Measurements from ENCODE around the gene RBP7. TPM values are rescaled to one million over a fixed set of nuclear protein-coding genes. Genes with fewer than 3 reads are reported as not detected.
A peak's percentile ranks its signal among the peaks of the same experiment; 100 is the strongest.
"Not testable (repeated sequence)": the region's sequence is repeated elsewhere in the genome, so short reads cannot be mapped to it uniquely, and the experiment has no call there.

The RBP7 gene
- total RNA-seq, 1 donor from 2014 or later = 0.47 TPM

DNA sequence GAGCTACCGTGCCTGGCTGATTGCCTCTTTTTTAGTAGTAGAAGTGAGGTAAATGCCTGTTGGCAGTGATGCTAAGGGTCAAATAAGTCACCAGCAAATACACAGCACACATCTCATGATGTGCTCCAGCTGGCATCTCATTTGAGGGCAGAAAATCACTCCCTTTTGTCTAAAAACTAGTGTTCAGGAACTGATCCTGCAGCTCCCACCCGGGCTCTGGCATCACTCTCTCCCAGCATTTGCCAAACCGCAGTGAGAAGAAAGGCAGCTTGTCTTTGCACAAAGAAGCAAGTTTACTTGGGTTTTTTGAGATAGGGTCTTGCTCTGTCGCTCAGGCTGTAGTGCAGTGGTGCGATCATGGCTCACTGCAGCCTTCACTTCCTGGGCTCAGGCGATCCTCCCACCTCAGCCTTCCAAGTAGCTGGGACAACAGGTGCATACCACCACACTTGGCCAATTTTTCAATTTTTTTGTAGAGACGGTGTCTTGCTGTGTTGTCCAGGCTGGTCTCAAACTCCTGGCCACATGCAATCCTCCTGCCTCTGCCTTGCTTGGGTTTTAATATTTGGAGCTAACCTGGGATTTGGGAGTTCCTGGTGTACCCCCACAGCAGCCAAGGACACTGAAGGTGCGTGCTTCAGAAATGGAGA lies 4.1 kb downstream of the RBP7 start:
- H3K4me1 Mint-ChIP-seq (ENCODE audit: low read depth) = peaks cover 8% of the 10 kb centered on the region
- H3K9me3 Mint-ChIP-seq (ENCODE audit: low read depth) = no peaks in the 10 kb centered on the region
- H3K36me3 Mint-ChIP-seq (ENCODE audit: low read depth) = no peaks in the 10 kb centered on the region
- TF ChIP-seq, protein P1, sequence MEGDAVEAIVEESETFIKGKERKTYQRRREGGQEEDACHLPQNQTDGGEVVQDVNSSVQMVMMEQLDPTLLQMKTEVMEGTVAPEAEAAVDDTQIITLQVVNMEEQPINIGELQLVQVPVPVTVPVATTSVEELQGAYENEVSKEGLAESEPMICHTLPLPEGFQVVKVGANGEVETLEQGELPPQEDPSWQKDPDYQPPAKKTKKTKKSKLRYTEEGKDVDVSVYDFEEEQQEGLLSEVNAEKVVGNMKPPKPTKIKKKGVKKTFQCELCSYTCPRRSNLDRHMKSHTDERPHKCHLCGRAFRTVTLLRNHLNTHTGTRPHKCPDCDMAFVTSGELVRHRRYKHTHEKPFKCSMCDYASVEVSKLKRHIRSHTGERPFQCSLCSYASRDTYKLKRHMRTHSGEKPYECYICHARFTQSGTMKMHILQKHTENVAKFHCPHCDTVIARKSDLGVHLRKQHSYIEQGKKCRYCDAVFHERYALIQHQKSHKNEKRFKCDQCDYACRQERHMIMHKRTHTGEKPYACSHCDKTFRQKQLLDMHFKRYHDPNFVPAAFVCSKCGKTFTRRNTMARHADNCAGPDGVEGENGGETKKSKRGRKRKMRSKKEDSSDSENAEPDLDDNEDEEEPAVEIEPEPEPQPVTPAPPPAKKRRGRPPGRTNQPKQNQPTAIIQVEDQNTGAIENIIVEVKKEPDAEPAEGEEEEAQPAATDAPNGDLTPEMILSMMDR (IDR thresholded peaks at IDR 0.05) = no peak
- DNase-seq (ENCODE audit: low spot score) = no peak
- H3K27me3 Mint-ChIP-seq (ENCODE audit: low read depth) = peaks cover 15% of the 10 kb centered on the region
- no peak overlapping the region for H3K27ac Mint-ChIP-seq (ENCODE audit: unreplicated experiment)
- no peak overlapping the region for H3K4me3 Mint-ChIP-seq (ENCODE audit: unreplicated experiment)

DNA sequence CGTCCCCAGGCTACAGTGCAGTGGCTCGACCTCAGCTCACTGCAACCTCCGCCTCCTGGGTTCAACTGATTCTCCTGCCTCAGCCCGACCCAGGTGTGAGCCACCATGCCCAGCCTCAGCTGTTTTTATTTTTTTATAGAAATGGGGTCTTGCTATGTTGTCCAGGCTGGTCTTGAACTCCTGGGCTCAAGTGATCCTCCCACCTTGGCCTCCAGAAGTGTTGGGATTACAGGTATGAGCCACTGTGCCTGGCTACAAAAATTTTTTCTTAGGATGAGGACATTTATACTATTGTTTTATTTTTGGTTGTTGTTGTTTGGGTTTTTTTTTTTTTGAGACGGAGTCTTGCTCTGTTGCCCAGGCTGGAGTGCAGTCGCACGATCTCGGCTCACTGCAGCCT lies 8.2 kb downstream of the RBP7 start:
- H3K4me1 Mint-ChIP-seq (ENCODE audit: low read depth); H3K36me3 Mint-ChIP-seq (ENCODE audit: low read depth); H3K4me3 Mint-ChIP-seq (ENCODE audit: unreplicated experiment); DNase-seq (ENCODE audit: low spot score); H3K27me3 Mint-ChIP-seq (ENCODE audit: low read depth); H3K9me3 Mint-ChIP-seq (ENCODE audit: low read depth); H3K27ac Mint-ChIP-seq (ENCODE audit: unreplicated experiment): not testable (repeated sequence)

DNA sequence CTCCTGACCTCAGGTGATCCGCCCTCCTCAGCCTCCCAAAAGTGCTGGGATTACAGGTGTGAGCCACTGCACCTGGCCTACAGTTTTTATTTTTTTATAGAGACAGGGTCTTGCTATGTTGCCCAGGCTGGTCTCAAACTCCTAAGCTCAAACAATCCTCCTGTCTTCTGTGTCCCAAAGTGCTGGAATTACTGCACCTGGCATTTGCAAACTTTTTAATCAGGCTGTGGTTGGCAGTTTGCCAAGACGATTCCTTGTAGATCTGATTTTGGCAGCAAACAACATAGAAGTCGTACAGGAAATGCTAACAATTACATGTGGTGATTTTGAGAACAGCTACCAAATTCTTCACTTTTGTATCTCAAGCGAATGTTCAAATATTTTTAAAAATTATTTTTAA lies 10.1 kb downstream of the RBP7 start:
- H3K9me3 Mint-ChIP-seq (ENCODE audit: low read depth) = no peaks in the 10 kb centered on the region
- DNase-seq (ENCODE audit: low spot score) = no peak

DNA sequence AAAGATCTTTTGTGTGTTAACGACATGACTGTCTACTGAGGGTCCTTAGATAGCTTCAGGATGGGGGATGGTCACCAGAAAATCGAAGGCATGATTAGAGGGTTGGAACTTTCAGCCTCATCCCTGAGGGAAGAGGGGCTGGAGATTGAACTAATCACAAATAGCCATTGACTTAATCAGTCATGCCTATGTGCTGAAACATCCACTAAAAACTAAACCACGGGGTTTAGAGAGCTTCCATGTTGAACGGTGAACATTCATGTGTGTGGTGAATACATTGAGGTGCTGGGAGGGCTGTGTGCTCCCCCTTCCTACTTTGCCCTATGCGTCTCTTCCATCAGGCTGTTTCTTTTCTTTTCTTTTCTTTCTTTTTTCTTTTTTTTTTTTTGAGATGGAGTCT lies 17.0 kb downstream of the RBP7 start:
- no peak for DNase-seq (ENCODE audit: low spot score)
- H3K4me1 Mint-ChIP-seq (ENCODE audit: low read depth) = peaks cover 12% of the 10 kb centered on the region
- TF ChIP-seq, protein P1 (IDR thresholded peaks at IDR 0.05) = no peak
- no peaks in the 10 kb centered on the region for H3K27me3 Mint-ChIP-seq (ENCODE audit: low read depth)
- H3K36me3 Mint-ChIP-seq (ENCODE audit: low read depth) = no peaks in the 10 kb centered on the region
- H3K27ac Mint-ChIP-seq (ENCODE audit: unreplicated experiment) = no peak overlapping the region
- H3K4me3 Mint-ChIP-seq (ENCODE audit: unreplicated experiment) = no peak overlapping the region
- H3K9me3 Mint-ChIP-seq (ENCODE audit: low read depth) = no peaks in the 10 kb centered on the region

More for the DNA sequence above, 10.1 kb downstream of the RBP7 start:
- peaks cover 3% of the 10 kb centered on the region for H3K27me3 Mint-ChIP-seq (ENCODE audit: low read depth)
- H3K4me3 Mint-ChIP-seq (ENCODE audit: unreplicated experiment) = no peak overlapping the region
- no peaks in the 10 kb centered on the region for H3K4me1 Mint-ChIP-seq (ENCODE audit: low read depth)
- no peaks in the 10 kb centered on the region for H3K36me3 Mint-ChIP-seq (ENCODE audit: low read depth)
- H3K27ac Mint-ChIP-seq (ENCODE audit: unreplicated experiment) = no peak overlapping the region
- TF ChIP-seq, protein P1 (IDR thresholded peaks at IDR 0.05) = no peak

DNA sequence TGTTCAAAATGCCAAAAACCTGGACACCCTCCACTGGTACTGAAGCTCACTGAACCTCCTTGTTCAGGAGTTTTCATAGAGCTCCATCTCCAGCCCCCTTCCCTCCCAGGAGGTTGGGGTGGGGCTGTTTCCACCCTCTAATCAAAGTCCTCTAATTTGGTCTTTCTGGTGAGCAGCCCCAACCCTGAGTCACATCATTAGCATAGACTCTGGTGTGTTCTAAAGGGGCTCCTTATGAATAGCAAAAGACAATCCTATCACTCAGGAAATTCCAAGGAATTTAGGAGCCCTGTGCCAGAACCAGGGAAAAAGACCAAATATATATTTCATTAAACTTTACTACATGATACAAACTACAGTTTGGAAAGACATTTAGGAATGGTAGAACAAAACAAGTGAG lies 22.5 kb downstream of the RBP7 start:
- Mint-ChIP-seq H3K9me3 (ENCODE audit: low read depth) (no peaks in the 10 kb centered on the region), H3K4me3 (ENCODE audit: unreplicated experiment) (no peak overlapping the region), H3K27me3 (ENCODE audit: low read depth) (no peaks in the 10 kb centered on the region), H3K4me1 (ENCODE audit: low read depth) (peaks cover 14% of the 10 kb centered on the region), H3K27ac (ENCODE audit: unreplicated experiment) (no peak overlapping the region), H3K36me3 (ENCODE audit: low read depth) (no peaks in the 10 kb centered on the region)
- peak; percentile 2 for DNase-seq (ENCODE audit: low spot score)
- TF ChIP-seq, protein P1 (IDR thresholded peaks at IDR 0.05) = no peak

DNA sequence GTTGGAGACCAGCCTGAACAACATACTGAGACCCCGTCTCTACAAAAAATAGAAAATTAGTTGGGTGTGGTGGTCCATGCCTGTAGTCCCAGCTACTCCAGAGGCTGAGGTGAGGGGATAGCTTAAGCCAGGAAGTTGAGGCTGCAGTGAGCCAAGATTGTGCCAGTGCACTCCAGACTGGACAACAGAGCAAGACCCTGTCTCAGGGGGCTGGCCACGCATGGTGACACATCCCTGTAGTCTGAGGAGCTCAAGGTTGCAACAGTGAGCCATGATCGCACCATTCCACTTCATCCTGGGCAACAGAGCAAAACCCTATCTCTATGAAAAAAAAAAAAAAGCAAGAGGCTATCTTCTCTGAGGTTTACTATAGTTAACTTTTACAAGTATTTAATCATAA lies 23.1 kb downstream of the RBP7 start:
- Mint-ChIP-seq H3K4me1 (ENCODE audit: low read depth) (peaks cover 14% of the 10 kb centered on the region), H3K4me3 (ENCODE audit: unreplicated experiment) (no peak overlapping the region), H3K9me3 (ENCODE audit: low read depth) (no peaks in the 10 kb centered on the region), H3K27ac (ENCODE audit: unreplicated experiment) (no peak overlapping the region), H3K27me3 (ENCODE audit: low read depth) (no peaks in the 10 kb centered on the region), H3K36me3 (ENCODE audit: low read depth) (no peaks in the 10 kb centered on the region)
- TF ChIP-seq, protein P1 (IDR thresholded peaks at IDR 0.05) = no peak
- peak; percentile 49 for DNase-seq (ENCODE audit: low spot score)

DNA sequence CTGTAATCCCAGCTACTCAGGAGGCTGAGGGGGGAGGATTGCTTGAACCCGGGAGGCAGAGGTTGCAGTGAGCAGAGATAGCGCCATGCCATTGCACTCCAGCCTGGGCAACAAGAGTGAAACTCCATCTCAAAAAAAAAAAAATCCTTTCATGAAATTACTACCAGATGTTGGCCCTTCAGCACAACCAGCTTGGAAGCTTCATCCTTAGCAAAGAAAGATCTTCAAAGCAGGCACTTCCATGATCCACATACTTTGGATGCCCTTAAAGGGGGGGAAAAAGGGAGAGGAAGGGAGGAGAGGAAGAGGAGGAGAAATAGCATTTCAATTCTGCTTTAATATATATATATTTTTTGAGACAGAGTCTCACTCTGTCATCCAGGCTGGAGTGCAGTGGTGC lies 23.6 kb downstream of the RBP7 start:
- peak; percentile 7 for DNase-seq (ENCODE audit: low spot score)
- H3K9me3 Mint-ChIP-seq (ENCODE audit: low read depth); H3K27ac Mint-ChIP-seq (ENCODE audit: unreplicated experiment); H3K4me3 Mint-ChIP-seq (ENCODE audit: unreplicated experiment); H3K27me3 Mint-ChIP-seq (ENCODE audit: low read depth); H3K36me3 Mint-ChIP-seq (ENCODE audit: low read depth): not testable (repeated sequence)
- peaks cover 11% of the 10 kb centered on the region for H3K4me1 Mint-ChIP-seq (ENCODE audit: low read depth)

DNA sequence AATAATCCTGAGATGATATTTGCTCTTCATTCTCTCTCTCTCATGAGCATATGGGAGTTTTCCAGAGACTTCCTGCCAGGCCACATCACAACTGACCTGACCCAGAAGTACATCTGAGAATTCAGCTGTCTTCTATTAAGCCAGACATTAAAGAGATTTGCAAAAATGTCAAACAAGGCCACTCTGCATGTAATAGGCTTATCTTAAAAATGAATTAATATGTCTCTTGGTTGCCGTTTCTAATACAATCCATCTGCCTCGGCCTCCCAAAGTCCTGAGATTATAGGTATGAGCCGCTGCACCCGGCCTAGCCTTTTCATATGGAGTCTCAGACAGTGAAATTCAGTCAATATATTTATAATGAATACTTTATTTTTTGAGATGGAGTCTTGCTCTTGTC lies 25.0 kb downstream of the RBP7 start:
- H3K9me3 Mint-ChIP-seq (ENCODE audit: low read depth); H3K36me3 Mint-ChIP-seq (ENCODE audit: low read depth); H3K27me3 Mint-ChIP-seq (ENCODE audit: low read depth); H3K27ac Mint-ChIP-seq (ENCODE audit: unreplicated experiment); H3K4me1 Mint-ChIP-seq (ENCODE audit: low read depth); DNase-seq (ENCODE audit: low spot score); H3K4me3 Mint-ChIP-seq (ENCODE audit: unreplicated experiment): not testable (repeated sequence)
